Ascending aorta (tissue), 2 donors: ENCODE measurements around the gene ASAH2. TPM values are rescaled to one million over a fixed set of nuclear protein-coding genes. Genes with fewer than 3 reads are reported as not detected.
A peak's percentile ranks its signal among the peaks of the same experiment; 100 is the strongest.

Source experiments
- DNase-seq, 2 donors: peaks; one replicate each; pipeline ENCODE4 v3.0.0-alpha.2; 2019; ENCODE audit warnings: low spot score in 2 of 2
- H3K27ac ChIP-seq, 2 donors: fragments of 200-600 bp; sonication (generic); one replicate each; pipeline ENCODE4 v1.5.1; 2016 to 2017; ENCODE audit warnings: mild to moderate bottlenecking in 1 of 2
- H3K27me3 ChIP-seq: fragments of 200-600 bp; sonication (generic); one replicate; pipeline ENCODE4 v1.5.1; 2017
- H3K36me3 ChIP-seq, 2 donors: fragments of 200-600 bp; sonication (generic); one replicate each; pipeline ENCODE4 v1.5.1; 2016
- H3K4me1 ChIP-seq, 2 donors: fragments of 200-600 bp; sonication (generic); one replicate each; pipeline ENCODE4 v1.5.1; 2016 to 2017; ENCODE audit warnings: mild to moderate bottlenecking in 1 of 2
- H3K4me3 ChIP-seq, 2 donors: fragments of 200-600 bp; sonication (generic); one replicate each; pipeline ENCODE4 v1.5.1; 2016 to 2017; ENCODE audit warnings: mild to moderate bottlenecking in 1 of 2
- H3K9me3 ChIP-seq, 2 donors: fragments of 200-600 bp; sonication (generic); one replicate each; pipeline ENCODE4 v1.5.1; 2016
- CTCF ChIP-seq, 3 experiments: fragments of 200-600 bp in 2 of 3; fragments of 450-650 bp in 1 of 3; sonication (generic) in 2 of 3; IDR thresholded peaks; one replicate each; pipeline ENCODE4 v1.5.1; 2016 to 2019; ENCODE audit warnings: antibody characterized with exemption in 3 of 3, mild to moderate bottlenecking in 1 of 3, moderate library complexity in 1 of 3
- intact Hi-C: fragments of 100-400 bp; cut with DNase I; formaldehyde crosslinking; loops from one replicate; pipeline ENCODE4 v1.15.1; 2023
- total RNA-seq: library from RNA; depleted of rRNA; stranded (reverse); fragments of >200 nt; gene quantifications from one replicate; pipeline ENCODE4 v1.1.0, GENCODE V29; 2016

ASAH2 gene
- total RNA-seq, 1 donor from 2014 or later, result 0.21 TPM

GRCh38 chr10:50281210-50281966, 30.1 kb upstream of the ASAH2 start:
- intact Hi-C loops, result no loop called here
- Histone ChIP-seq H3K27ac (no peak overlapping the region), H3K4me1 (no peaks in the 10 kb centered on the region), H3K4me3 (no peak overlapping the region), H3K27me3 (no peaks in the 10 kb centered on the region), H3K36me3 (no peaks in the 10 kb centered on the region), H3K9me3 (no peaks in the 10 kb centered on the region)
- no peak for TF ChIP-seq CTCF (IDR thresholded peaks at IDR 0.05)
- no peak for DNase-seq

GRCh38 chr10:50280049-50280841, 28.9 kb upstream of the ASAH2 start:
- Histone ChIP-seq H3K36me3 (no peaks in the 10 kb centered on the region), H3K27me3 (no peaks in the 10 kb centered on the region), H3K4me3 (no peak overlapping the region), H3K4me1 (no peaks in the 10 kb centered on the region), H3K27ac (no peak overlapping the region), H3K9me3 (no peaks in the 10 kb centered on the region)
- intact Hi-C loops, result no loop called here
- TF ChIP-seq CTCF (IDR thresholded peaks at IDR 0.05), result no peak
- no peak for DNase-seq

DNA sequence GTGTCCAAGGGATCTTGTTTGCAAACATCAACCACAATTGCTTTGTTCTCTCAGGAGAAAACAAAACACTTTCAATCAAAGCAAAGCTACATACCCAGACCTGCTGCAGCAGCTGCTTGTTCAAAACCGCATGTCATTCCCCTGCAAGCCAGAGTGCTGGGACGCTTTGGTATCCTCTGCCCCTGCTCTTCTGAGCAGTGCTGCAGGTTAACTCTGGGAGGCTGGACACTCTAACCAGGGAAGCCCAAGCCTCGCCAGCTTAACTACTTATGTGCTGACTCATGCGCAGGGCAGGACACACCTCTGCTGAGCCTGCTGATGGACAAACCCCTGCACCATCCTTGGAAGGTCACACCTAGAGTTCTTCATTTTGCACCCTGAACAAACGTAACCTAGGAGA, 28.2 kb upstream of the ASAH2 start:
- TF ChIP-seq CTCF (IDR thresholded peaks at IDR 0.05), result no peak
- no peaks in the 10 kb centered on the region for H3K27me3 ChIP-seq
- H3K4me3 ChIP-seq, result no peak overlapping the region
- H3K9me3 ChIP-seq, result no peaks in the 10 kb centered on the region
- no peaks in the 10 kb centered on the region for H3K4me1 ChIP-seq
- DNase-seq, result no peak
- intact Hi-C loops, result no loop called here
- H3K36me3 ChIP-seq, result no peaks in the 10 kb centered on the region
- no peak overlapping the region for H3K27ac ChIP-seq

GRCh38 chr10:50275650-50276235, 24.4 kb upstream of the ASAH2 start:
- H3K4me3 ChIP-seq, result no peak overlapping the region
- intact Hi-C loops, result no loop called here
- no peak for DNase-seq

GRCh38 chr10:50272531-50272930, 21.2 kb upstream of the ASAH2 start:
- H3K9me3 ChIP-seq, result no peaks in the 10 kb centered on the region
- no peak for DNase-seq
- H3K27me3 ChIP-seq, result no peaks in the 10 kb centered on the region
- no peaks in the 10 kb centered on the region for H3K4me1 ChIP-seq
- no peak overlapping the region for H3K4me3 ChIP-seq
- no peak for TF ChIP-seq CTCF (IDR thresholded peaks at IDR 0.05)
- intact Hi-C loops, result no loop called here
- H3K36me3 ChIP-seq, result no peaks in the 10 kb centered on the region
- H3K27ac ChIP-seq, result no peak overlapping the region

More at GRCh38 chr10:50275650-50276235, 24.4 kb upstream of the ASAH2 start:
- Histone ChIP-seq H3K4me1 (no peaks in the 10 kb centered on the region), H3K27me3 (no peaks in the 10 kb centered on the region), H3K36me3 (no peaks in the 10 kb centered on the region), H3K27ac (no peak overlapping the region), H3K9me3 (no peaks in the 10 kb centered on the region)
- peak in 2 of 3 experiments; percentile 15 to 51 for TF ChIP-seq CTCF (IDR thresholded peaks at IDR 0.05)
